HepG2 (cell line): ENCODE measurements around the gene SCRN3. TPM values are rescaled to one million over a fixed set of nuclear protein-coding genes. Genes with fewer than 3 reads are reported as not detected.

Source experiments
- ATAC-seq: fragments of 200-7000 bp; cut with Tn5 transposase; 3 replicates; pipeline ENCODE4 v1.9.1; 2020; ENCODE audit warnings: mild to moderate bottlenecking, moderate library complexity
- BruUV-seq: library from RNA; stranded (reverse); fragments of 400-500 nt; replicated peaks from 2 replicates; lab custom pipeline; 2021; lab: Mats Ljungman, UMichigan
- CTCF ChIA-PET: fragments of 300-600 bp; formaldehyde crosslinking; extraction: SDS; loops from one replicate; lab custom pipeline; 2021; ENCODE audit warnings: low total read pairs, inconsistent platforms, low intra/inter-chr PET ratio; lab: Yijun Ruan, JAX
- POLR2A ChIA-PET: fragments of 350-600 bp; sonication (Branson Sonifier 250); formaldehyde crosslinking; loops from one replicate; lab custom pipeline; 2020; ENCODE audit warnings: antibody characterized with exemption, inconsistent platforms; lab: Yijun Ruan, JAX
- DNase-seq: peaks from one replicate; pipeline ENCODE4 v3.0.0-alpha.2; 2015; ENCODE audit warnings: low spot score
- FAIRE-seq: peaks from 3 replicates; lab custom pipeline; 2011; peaks lifted over from hg19 to GRCh38; lab: Jason Lieb, UNC
- H2AFZ ChIP-seq: one replicate; pipeline ENCODE4 v1.6.1; 2011; ENCODE audit warnings: low read length, inconsistent platforms
- H3K27ac ChIP-seq: fragments of 300-600 bp; 3 replicates; pipeline ENCODE4 v1.8.0; 2011; ENCODE audit warnings: mixed run types, mild to moderate bottlenecking, mixed read lengths, low read length, inconsistent platforms; ENCODE audit not compliant: insufficient read depth; ENCODE audit errors: extremely low read length
- H3K27me3 ChIP-seq, 2 experiments: fragments of 200-600 bp in 1 of 2; 2 replicates in 1 of 2; 3 replicates in 1 of 2; pipeline versions ENCODE4 v1.6.0 to v1.8.0; 2011; ENCODE audit warnings: low read length in 2 of 2, mild to moderate bottlenecking in 2 of 2, moderate library complexity in 2 of 2, inconsistent platforms in 1 of 2; ENCODE audit not compliant: insufficient read depth in 2 of 2, control insufficient read depth in 1 of 2
- H3K36me3 ChIP-seq, 2 experiments: fragments of 200-600 bp in 1 of 2; replicated peaks in 1 of 2; 2 replicates in 1 of 2; 3 replicates in 1 of 2; pipeline versions ENCODE4 v1.5.1 to v1.8.0; 2011; ENCODE audit warnings: low read length in 2 of 2, inconsistent platforms in 1 of 2; ENCODE audit not compliant: insufficient read depth in 2 of 2, control insufficient read depth in 1 of 2
- H3K4me1 ChIP-seq: 2 replicates; pipeline ENCODE4 v1.5.1; 2012; ENCODE audit warnings: low read length, inconsistent platforms; ENCODE audit not compliant: insufficient read depth
- H3K4me2 ChIP-seq: 2 replicates; pipeline ENCODE4 v1.6.0; 2011; ENCODE audit warnings: low read depth, low read length, inconsistent platforms
- H3K4me3 ChIP-seq, 3 experiments: fragments of 200-600 bp in 1 of 3; sonication (generic), shearing (Covaris generic) in 1 of 3; replicated peaks in 1 of 3; 2 replicates each; pipeline ENCODE4 v1.5.1; 2011 to 2016; ENCODE audit warnings: low read length in 3 of 3, inconsistent platforms in 2 of 3, low read depth in 2 of 3, mild to moderate bottlenecking in 2 of 3, control low read depth in 1 of 3, mixed read lengths in 1 of 3; ENCODE audit not compliant: insufficient read depth in 1 of 3
- H3K79me2 ChIP-seq: one replicate; pipeline ENCODE4 v1.6.1; 2011; ENCODE audit warnings: low read length, inconsistent platforms; ENCODE audit not compliant: insufficient read depth
- H3K9ac ChIP-seq: 2 replicates; pipeline ENCODE4 v1.6.0; 2011; ENCODE audit warnings: mild to moderate bottlenecking, low read depth, low read length, inconsistent platforms; ENCODE audit not compliant: insufficient read depth
- H3K9me3 ChIP-seq: 2 replicates; pipeline ENCODE4 v1.5.1; 2012; ENCODE audit warnings: mild to moderate bottlenecking, low read length
- H4K20me1 ChIP-seq: 2 replicates; pipeline ENCODE4 v1.6.0; 2011; ENCODE audit warnings: inconsistent platforms, mild to moderate bottlenecking, low read length, moderate library complexity; ENCODE audit not compliant: insufficient read depth
- FOSL2 ChIP-seq: sonication (generic); formaldehyde crosslinking; IDR thresholded peaks from 2 replicates; pipeline ENCODE4 v1.4.0; 2020; ENCODE audit warnings: missing genetic modification reagents
- HMG20A ChIP-seq: IDR thresholded peaks from 2 replicates; pipeline ENCODE4 v1.6.1; 2016; ENCODE audit warnings: borderline replicate concordance
- MEF2D ChIP-seq: sonication (generic); formaldehyde crosslinking; IDR thresholded peaks from 2 replicates; pipeline ENCODE4 v1.5.1; 2020; ENCODE audit warnings: mild to moderate bottlenecking, missing genetic modification reagents
- MIXL1 ChIP-seq: IDR thresholded peaks from 2 replicates; pipeline ENCODE4 v1.6.1; 2016
- RFXAP ChIP-seq: sonication (generic); formaldehyde crosslinking; IDR thresholded peaks from 2 replicates; pipeline ENCODE4 v1.4.0; 2020; ENCODE audit warnings: missing genetic modification reagents, borderline replicate concordance
- TEAD3 ChIP-seq: optimal IDR thresholded peaks from 2 replicates; pipeline ENCODE3; 2016; ENCODE audit warnings: borderline replicate concordance
- ZC3H4 ChIP-seq: sonication (generic); formaldehyde crosslinking; IDR thresholded peaks from 2 replicates; pipeline ENCODE4 v1.4.0; 2020; ENCODE audit warnings: missing genetic modification reagents, borderline replicate concordance
- ZNF768 ChIP-seq: sonication (generic); formaldehyde crosslinking; IDR thresholded peaks from 2 replicates; pipeline ENCODE4 v1.4.0; 2020; ENCODE audit warnings: missing genetic modification reagents
- ZNF891 ChIP-seq: sonication (generic); formaldehyde crosslinking; IDR thresholded peaks from 2 replicates; pipeline ENCODE4 v1.5.0; 2020; ENCODE audit warnings: mild to moderate bottlenecking, missing genetic modification reagents
- ZZZ3 ChIP-seq: sonication (generic); formaldehyde crosslinking; IDR thresholded peaks from 2 replicates; pipeline ENCODE4 v1.4.0; 2020; ENCODE audit warnings: missing genetic modification reagents, mild to moderate bottlenecking, borderline replicate concordance
- WGBS: methylation state at CpG from one replicate; pipeline ENCODE4 v1.1.6; 2017; ENCODE audit warnings: low lambda C conversion rate; 5-methylcytosine and 5-hydroxymethylcytosine counted together
- in situ Hi-C: cut with HindIII; loops from 2 replicates; pipeline ENCODE4 v1.10.0; 2017; ENCODE audit warnings: low pct_unique_long_range_greater_than_20kb; ENCODE audit not compliant: extremely low pct_ligation_motif_present
- intact Hi-C: fragments of 100-400 bp; cut with micrococcal nuclease; formaldehyde crosslinking; loops from one replicate; pipeline ENCODE4 v1.10.0; 2022; ENCODE audit not compliant: unreplicated experiment
- polyA plus RNA-seq, 8 experiments: library from polyadenylated mRNA; depleted of rRNA in 3 of 8; stranded (reverse) in 7 of 8; unstranded in 1 of 8; fragments of >200 nt; fragmentation: Illumina TruSeq in 4 of 8; extraction: Trizol in 4 of 8; gene quantifications; 2 replicates each; pipeline versions ENCODE4 v1.2.1 to v1.2.3, GENCODE V29; 2011 to 2016; ENCODE audit warnings: low read depth in 4 of 8, missing spikeins in 1 of 8, mixed read lengths in 1 of 8; ENCODE audit not compliant: insufficient read depth in 1 of 8
- total RNA-seq, 5 experiments: library from RNA; depleted of rRNA; stranded (reverse); fragments of >200 nt; fragmentation: Illumina TruSeq; extraction: Trizol; gene quantifications; 2 replicates each; pipeline ENCODE4 v1.2.3, GENCODE V29; 2016; ENCODE audit warnings: low read depth in 1 of 5
- TF ChIP-seq, protein P1 (sequence below): sonication (generic); formaldehyde crosslinking; IDR thresholded peaks from 2 replicates; pipeline ENCODE4 v1.5.0; 2020; ENCODE audit warnings: mild to moderate bottlenecking, low read depth, missing genetic modification reagents, borderline replicate concordance

The SCRN3 gene
- total and polyA plus RNA-seq, 2 of the 13 experiments (the other 11 are each of a cell fraction or from before 2014, with no cell fraction given), result 6.6 to 11.3 TPM

DNA sequence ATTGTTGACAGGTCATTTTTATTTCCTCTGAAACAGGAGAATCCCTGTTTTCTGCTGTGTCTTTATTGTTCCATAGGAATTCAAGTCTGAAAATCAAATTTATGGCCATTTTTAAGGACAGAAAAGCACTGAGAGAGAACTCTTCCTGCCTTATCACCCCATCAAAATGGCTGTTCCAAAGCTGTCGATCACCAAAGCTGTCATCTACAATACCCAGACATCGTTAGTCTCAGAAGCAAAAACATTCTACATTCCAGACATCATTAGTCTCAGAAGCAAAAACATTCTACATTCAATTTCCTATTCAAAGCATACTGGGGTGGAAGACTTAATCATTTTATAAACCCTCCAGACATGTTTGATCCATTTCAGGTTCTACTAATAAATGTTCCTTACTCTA lies 44.4 kb downstream of the SCRN3 start:
- H3K27ac ChIP-seq, result no peak overlapping the region
- FAIRE-seq, result no peak

DNA sequence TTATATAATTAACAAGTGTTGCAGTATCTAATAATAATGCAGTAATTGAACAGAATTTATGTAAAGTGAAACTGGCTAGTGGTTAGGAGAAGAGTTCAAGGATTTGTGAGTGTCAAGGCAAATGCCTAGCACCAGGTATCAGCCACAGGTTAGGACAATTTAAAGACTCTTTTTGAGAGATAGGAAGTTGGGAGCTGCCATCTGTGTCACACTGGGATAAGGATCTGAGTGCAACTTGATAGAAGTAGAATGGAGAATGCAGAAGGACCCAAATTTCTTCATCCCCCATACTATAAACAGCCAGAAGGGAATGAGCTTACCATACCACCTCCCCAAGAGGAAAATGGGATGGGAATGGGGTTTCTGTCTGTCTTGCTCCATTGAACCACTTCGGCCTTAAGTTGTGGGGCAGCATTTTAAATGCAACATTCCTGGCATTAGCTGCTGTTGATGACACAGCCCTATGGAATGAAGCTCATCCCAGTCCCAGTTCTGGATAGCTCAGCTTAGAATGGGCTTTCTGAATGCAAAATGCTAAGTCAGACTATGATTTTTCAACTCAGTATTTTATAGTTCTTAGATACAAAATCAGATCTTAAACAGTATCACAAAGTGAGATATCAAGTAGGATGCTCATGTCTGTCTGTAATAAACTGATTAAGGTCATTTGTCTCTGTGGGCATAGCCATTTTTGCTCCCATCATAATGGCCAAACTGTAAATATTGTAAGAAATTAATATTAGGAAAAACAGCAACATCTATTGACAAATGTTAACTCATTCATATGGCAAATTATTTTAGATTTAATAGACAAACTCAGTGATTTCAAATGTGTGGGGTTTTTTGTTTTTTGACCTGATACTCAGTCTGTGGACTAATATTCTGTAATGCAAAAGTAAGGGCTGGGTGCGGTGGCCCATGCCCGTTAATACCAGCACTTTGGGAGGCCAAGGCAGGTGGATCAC lies 47.3 kb downstream of the SCRN3 start:
- in situ Hi-C loops (no loop called here), intact Hi-C loops (no loop called here)
- Histone ChIP-seq H3K9me3 (no peaks in the 10 kb centered on the region), H2AFZ (no peak overlapping the region), H3K4me2 (no peak overlapping the region), H3K27me3 (no peaks in the 10 kb centered on the region), H3K4me3 (no peak overlapping the region), H3K27ac (no peak overlapping the region), H3K79me2 (no peaks in the 10 kb centered on the region), H3K9ac (no peak overlapping the region), H4K20me1 (no peaks in the 10 kb centered on the region), H3K36me3 (no peaks in the 10 kb centered on the region), H3K4me1 (no peaks in the 10 kb centered on the region)
- ChIA-PET CTCF (no interaction called here), POLR2A (no interaction called here)
- 40% methylated on average over 3 of the region's 3 CpGs for WGBS
- ATAC-seq (peak; percentile 43; the same call in 1 of the 3 replicates), FAIRE-seq (no peak), DNase-seq (no peak)
- TF ChIP-seq FOSL2 (CRISPR knock-in tag), result peak; percentile 58
- no peak for TF ChIP-seq MIXL1 (CRISPR knock-in tag)
- TF ChIP-seq TEAD3 (CRISPR knock-in tag), result peak; percentile 51
- no TSS peak for BruUV-seq

More for the DNA sequence above, 44.4 kb downstream of the SCRN3 start:
- Histone ChIP-seq H3K9ac (no peak overlapping the region), H3K4me2 (no peak overlapping the region), H3K27me3 (no peaks in the 10 kb centered on the region), H4K20me1 (no peaks in the 10 kb centered on the region), H2AFZ (no peak overlapping the region), H3K4me1 (no peaks in the 10 kb centered on the region), H3K4me3 (no peak overlapping the region), H3K79me2 (no peaks in the 10 kb centered on the region), H3K9me3 (no peaks in the 10 kb centered on the region), H3K36me3 (no peaks in the 10 kb centered on the region)
- CTCF ChIA-PET, result no interaction called here
- 49% methylated on average over 2 of the region's 2 CpGs for WGBS
- intact Hi-C loops, result no loop called here
- no peak for DNase-seq
- no TSS peak for BruUV-seq
- no peak for ATAC-seq
- TF ChIP-seq ZNF891 (CRISPR knock-in tag) (no peak), RFXAP (CRISPR knock-in tag) (no peak), ZZZ3 (no peak), HMG20A (CRISPR knock-in tag) (no peak), MEF2D (no peak), ZNF768 (no peak), ZC3H4 (no peak)
- TF ChIP-seq, protein P1, sequence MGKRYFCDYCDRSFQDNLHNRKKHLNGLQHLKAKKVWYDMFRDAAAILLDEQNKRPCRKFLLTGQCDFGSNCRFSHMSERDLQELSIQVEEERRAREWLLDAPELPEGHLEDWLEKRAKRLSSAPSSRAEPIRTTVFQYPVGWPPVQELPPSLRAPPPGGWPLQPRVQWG (CRISPR knock-in tag), result no peak
- in situ Hi-C loops, result no loop called here
- POLR2A ChIA-PET, result no interaction called here
